NCI-H146 (cell line): Measurements from ENCODE around the gene TNKS2.
"Not testable (repeated sequence)": the region's sequence is repeated elsewhere in the genome, so short reads cannot be mapped to it uniquely, and the experiment has no call there.

Experiments used
- DNase-seq: peaks from one replicate; lab custom pipeline; 2025; lab: John Stamatoyannopoulos, UW

Gene TNKS2

GRCh38 chr10:91797874-91798648 lies at the start of gene TNKS2:
TNKS2 (plus strand) TSS chr10:91798426; CDS start chr10:91798691, 265 bp downstream.
- peak; percentile 95 for DNase-seq

- DNase-seq = not testable (repeated sequence)
Observed at GRCh38 chr10:91749592-91749991, 48.6 kb upstream of the TNKS2 start.

- DNase-seq = no peak
Observed at GRCh38 chr10:91756286-91756685, 41.9 kb upstream of the TNKS2 start.

GRCh38 chr10:91758303-91759146 lies 39.7 kb upstream of the TNKS2 start:
- peak; percentile 59 for DNase-seq

- DNase-seq = no peak
Observed at GRCh38 chr10:91759581-91759986, 38.6 kb upstream of the TNKS2 start.

- DNase-seq = no peak
Observed at GRCh38 chr10:91761721-91762120, 36.5 kb upstream of the TNKS2 start.

GRCh38 chr10:91762878-91763277 lies 35.3 kb upstream of the TNKS2 start:
- DNase-seq = no peak

GRCh38 chr10:91766676-91767075 lies 31.6 kb upstream of the TNKS2 start:
- no peak for DNase-seq

- DNase-seq = no peak
Observed at GRCh38 chr10:91768123-91768522, 30.1 kb upstream of the TNKS2 start.

GRCh38 chr10:91771907-91772306 lies 26.3 kb upstream of the TNKS2 start:
- DNase-seq = no peak

- DNase-seq = no peak
Observed at GRCh38 chr10:91772461-91772860, 25.8 kb upstream of the TNKS2 start.

- DNase-seq = no peak
Observed at GRCh38 chr10:91772869-91773268, 25.4 kb upstream of the TNKS2 start.

- DNase-seq = no peak
Observed at GRCh38 chr10:91774571-91774970, 23.7 kb upstream of the TNKS2 start.

- no peak for DNase-seq
Observed at GRCh38 chr10:91775731-91776130, 22.5 kb upstream of the TNKS2 start.

- no peak for DNase-seq
Observed at GRCh38 chr10:91776266-91776665, 22.0 kb upstream of the TNKS2 start.

- no peak for DNase-seq
Observed at GRCh38 chr10:91778485-91778884, 19.7 kb upstream of the TNKS2 start.

GRCh38 chr10:91779011-91779605 lies 19.1 kb upstream of the TNKS2 start:
- no peak for DNase-seq

GRCh38 chr10:91782539-91782938 lies 15.7 kb upstream of the TNKS2 start:
- no peak for DNase-seq

GRCh38 chr10:91785830-91786229 lies 12.4 kb upstream of the TNKS2 start:
- DNase-seq = no peak

- DNase-seq = no peak
Observed at GRCh38 chr10:91787258-91787657, 11.0 kb upstream of the TNKS2 start.

- DNase-seq = no peak
Observed at GRCh38 chr10:91787810-91788209, 10.4 kb upstream of the TNKS2 start.

- DNase-seq = peak; percentile 4
Observed at GRCh38 chr10:91788527-91788926, 9.7 kb upstream of the TNKS2 start.
